G401 (cell line): ENCODE data around the gene DDRGK1. TPM values are rescaled to one million over a fixed set of nuclear protein-coding genes. Genes with fewer than 3 reads are reported as not detected.
"Not testable (repeated sequence)": the region's sequence is repeated elsewhere in the genome, so short reads cannot be mapped to it uniquely, and the experiment has no call there.

ENCODE experiments used
- DNase-seq: peaks from one replicate; pipeline ENCODE4 v3.0.0-alpha.2; 2015; ENCODE audit warnings: low spot score
- in situ Hi-C: cut with HindIII; loops from 2 replicates; pipeline ENCODE4 v1.10.0; 2016; ENCODE audit warnings: low sequenced_read_pairs, mixed read lengths
- total RNA-seq: library from RNA; depleted of rRNA; stranded (reverse); fragments of >200 nt; shearing (Covaris generic); gene quantifications from 2 replicates; pipeline ENCODE4 v1.2.3, GENCODE V29; 2014

Gene DDRGK1
- total RNA-seq, 1 experiment from 2014 or later = 23.9 TPM

DNA sequence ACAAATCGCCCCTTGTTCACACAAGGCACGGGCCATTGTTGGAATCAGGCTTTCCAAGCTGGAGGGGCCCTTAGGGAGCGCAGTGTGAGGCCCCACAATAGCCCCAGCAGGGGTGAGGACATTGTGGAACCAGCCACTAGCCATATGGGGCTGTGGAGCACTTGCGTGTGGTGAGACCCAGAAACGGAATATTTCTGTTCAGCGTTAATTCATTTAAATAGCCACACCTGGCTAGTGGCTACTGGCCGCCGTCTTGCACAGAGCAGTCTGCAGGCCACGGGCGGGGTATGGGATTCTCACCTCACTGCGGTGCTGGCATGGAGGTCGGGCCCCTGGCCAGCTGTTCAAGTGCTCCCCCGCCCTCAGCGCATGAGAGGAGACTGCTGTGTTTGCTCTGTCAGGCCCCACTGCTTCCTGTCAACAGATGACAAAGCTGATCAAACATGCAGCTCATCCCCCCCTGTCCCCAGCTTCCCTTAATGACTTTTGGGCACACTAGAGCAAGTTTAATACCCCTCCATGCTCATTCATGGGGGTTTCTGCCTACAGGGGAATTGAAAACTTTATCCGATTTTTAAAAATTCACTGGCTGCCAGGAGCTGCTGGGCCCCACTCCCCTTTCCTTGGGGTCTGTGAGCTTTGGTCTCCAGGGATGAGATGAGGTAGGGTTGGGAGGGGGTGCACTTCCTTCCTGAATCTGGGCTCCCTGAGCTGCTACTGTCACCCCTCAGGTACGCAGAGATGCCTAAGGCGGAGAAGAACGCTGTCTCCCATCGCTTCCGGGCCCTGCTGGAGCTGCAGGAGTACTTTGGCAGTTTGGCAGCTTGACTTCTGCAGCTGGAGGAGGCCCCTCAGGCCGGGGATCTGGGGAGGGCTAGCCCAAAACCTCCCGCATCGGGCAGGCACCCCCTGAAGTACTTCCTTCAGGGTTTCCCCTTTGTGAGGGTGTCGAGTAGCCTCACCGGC is 18.4 kb upstream of the DDRGK1 start:
- DNase-seq = no peak
- in situ Hi-C loops = no loop called here

DNA sequence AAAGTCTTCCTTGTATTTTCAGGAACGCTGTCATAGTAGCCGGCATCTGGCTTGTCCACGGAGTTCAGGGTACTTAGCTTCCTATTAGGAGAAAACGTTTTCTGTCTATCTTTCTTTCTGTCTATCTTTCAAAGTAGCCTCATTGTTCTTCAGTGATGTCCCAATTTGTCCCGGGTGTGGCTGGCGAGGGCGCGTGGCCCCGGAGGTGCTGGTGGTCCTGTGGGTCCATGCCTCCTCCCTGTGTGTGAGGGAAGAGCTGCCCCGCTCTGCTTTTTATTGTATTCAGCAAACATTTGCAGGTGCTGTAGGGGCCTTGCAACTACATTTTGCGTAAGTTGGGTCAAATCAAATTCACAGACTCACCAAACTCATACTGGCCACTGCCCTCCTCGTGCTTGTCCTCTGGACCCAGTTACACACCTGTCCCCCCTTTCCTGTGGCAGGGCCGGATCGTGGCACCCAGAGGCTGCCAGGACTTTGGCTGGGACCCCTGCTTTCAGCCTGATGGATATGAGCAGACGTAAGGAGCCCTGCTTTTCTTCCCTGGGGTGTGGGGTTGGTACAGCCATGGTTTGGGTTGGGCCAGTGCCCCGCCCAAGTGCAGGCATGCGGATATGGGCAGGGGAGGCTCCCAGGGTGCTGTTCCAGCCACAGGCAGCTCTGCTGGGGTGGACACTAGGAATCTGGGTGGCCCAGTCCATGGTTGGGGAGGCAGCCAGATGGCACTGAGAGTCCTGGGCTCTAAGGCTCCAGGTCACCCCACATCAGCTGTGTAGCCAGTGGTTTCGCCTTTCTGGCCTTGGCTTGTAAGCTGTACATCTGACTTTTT is 17.1 kb upstream of the DDRGK1 start:
- DNase-seq = no peak
- in situ Hi-C loops = no loop called here

DNA sequence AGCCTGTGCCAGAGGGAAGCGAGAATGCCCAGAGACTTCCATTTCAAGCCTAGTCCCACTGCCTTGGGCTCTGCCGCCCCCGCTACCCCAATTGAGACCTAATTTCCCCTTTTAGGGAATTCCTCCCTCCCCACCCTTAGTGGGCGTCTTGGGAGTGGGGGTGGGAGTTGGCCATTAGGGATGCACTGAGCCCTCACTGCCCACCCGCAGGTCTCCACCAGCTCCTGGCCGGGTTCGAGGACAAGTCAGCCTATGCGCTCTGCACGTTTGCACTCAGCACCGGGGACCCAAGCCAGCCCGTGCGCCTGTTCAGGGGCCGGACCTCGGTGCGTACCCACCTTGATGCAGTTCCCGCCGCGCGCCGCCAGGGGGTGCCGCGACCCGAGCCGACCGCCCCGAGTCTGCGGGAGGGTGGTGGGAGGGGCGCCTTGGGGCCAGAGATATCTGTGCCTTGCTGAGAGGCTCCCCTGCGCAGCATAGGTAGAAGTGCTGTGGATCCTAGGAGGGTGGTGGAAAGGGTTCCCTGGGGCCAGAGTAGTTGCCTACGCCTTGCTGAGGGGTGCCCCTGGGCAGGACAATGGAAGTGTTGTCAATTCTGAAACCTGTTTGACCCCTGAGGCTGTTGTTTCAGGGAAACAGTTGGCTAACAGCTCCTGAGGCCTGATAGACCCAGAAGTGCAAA is 14.0 kb upstream of the DDRGK1 start:
- in situ Hi-C loops = no loop called here
- DNase-seq = peak; percentile 47

DNA sequence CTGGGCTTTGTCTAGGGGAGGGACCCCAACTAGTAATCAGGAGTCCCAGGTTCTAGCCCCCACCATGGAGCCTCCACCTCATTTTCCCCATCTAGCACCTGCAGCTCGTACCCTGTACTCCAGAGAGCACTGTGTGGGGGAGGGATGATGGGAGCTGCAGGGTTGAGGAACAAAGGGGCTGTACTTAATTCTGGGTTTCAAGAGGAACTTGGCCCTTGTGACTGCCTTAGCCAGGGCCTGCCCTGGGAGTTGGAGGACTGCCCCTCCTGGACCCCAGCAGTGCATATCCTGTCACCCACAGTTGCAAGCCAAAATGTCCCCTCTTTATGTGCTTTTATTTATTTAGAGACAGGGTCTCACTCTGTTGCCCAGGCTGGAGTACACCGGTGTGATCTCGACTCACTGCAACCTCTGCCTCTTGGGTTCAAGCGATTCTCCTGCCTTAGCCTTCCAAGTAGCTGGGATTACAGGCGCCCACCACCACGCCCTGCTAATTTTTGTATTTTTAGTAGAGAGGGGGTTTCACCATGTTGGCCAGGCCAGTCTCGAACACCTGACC is 11.0 kb upstream of the DDRGK1 start:
- DNase-seq, in situ Hi-C loops: not testable (repeated sequence)

DNA sequence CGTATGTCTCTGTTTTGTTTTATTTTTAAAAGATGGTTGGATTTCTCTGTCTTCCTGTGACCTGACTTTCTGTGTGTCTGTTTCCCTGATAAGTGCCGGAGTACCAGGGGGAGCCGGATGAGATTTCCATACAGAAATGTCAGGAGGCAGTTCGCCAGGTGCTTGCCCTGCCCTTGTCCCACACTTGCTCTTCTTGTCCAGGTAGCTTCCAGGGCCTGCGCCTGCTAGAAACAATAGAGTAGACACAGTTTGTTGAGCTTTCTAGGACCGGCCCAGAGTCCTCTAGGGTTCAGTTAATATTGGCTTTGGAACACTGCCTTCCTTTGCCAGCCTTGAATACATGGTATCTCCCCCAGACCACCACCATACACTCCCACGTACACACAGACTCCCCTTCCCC is 8.7 kb upstream of the DDRGK1 start:
- in situ Hi-C loops = no loop called here
- no peak for DNase-seq

DNA sequence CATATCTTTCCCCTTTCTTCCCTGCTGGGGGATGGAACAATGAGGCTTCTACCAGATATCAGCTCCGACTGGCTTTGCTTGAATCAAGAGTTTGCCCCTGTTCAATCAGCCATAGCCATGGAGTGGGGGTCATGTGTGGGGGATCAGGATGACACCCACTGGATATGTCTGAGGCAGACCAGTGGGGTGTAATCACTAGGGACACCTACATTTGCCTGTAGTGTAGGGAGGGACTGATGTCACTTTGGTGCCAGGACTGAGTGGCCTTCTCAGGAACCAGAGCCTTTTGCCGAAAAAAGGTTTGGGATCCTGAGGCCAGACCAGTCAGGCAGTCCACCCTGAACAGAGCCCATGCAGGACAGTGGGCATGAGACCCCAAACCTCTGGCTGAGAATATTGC is 5.9 kb upstream of the DDRGK1 start:
- in situ Hi-C loops = no loop called here
- DNase-seq = no peak

DNA sequence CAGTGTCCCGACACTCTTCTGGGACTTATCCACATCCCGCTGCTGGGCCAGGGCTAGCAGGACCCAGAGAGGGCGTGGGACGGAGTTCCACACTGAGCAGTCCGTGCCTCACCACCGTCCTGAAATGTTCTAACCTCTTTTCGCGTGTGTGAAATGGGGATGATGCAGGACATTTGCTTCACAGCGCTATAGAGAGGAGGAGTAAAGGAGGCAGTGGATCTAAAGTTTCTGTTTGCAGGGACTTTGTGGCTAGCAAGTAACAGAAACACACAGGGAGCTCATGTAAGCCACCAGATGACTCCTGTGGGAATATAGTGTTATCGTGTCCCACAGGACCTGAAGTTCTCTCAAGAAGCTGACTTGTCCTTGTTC is 5.5 kb upstream of the DDRGK1 start:
- in situ Hi-C loops = no loop called here
- DNase-seq = peak; percentile 15

DNA sequence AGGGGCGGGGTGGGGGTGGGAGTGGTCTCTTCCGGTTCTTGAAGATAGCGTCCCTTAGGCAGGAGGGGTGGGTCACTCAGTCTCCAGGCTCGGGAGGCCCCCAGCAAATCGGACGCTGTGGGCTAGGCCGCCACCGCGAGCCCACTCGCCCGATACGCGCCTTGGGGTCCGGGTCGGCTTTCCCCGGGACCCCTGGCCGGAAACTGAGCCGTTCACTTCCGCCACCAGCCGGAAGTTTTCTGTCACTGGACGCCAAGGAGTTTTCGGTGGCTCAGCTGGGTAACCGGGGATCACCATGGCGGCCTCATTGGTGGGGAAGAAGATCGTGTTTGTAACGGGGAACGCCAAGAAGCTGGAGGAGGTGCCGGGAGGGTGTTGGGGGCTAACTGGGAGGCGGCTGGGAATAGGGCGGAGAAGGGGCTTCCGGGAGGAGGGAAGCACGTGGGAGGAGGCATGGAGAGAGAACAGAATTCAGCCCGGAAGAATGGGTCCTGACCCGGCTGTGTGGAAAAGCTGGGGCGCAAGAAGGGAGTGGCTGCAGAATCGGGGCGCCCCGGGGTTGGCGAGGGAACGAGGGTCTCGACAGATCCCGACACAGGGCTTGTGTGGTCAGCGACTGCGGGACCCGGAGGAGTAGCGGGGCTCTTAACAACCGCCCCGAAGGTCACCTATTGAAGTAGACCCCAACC is 4.9 kb upstream of the DDRGK1 start, which contains the start of gene ITPA:
ITPA (plus strand) TSS at position 242 of the 689 bp plus-strand sequence; CDS start at position 296, 54 bp downstream.
- in situ Hi-C loops = no loop called here
- peak; percentile 65 for DNase-seq

DNA sequence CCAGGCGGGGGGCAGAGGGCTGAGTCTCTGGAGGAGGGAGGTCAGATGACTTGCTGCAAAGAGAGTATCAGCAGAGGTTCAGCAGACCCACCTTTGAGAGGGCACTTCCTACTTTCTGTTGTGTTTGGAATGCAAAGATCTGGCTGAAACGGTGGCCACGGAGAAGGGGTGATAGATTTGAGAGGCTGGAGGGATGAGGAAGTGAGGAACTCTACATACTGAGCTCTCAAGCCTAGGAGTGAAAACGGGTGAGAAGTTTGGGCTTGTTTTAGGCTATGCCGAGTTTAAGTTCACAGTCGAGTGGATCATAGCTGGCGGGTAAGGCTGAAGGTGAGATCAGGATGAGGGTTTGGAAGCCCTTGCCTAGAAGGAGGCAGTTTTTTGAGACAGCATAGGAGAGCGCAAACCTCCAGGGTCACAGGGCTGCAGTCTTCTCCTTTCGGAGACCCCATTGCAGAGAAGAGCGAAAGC is 4.3 kb upstream of the DDRGK1 start:
- DNase-seq = peak; percentile 38
- in situ Hi-C loops = no loop called here

DNA sequence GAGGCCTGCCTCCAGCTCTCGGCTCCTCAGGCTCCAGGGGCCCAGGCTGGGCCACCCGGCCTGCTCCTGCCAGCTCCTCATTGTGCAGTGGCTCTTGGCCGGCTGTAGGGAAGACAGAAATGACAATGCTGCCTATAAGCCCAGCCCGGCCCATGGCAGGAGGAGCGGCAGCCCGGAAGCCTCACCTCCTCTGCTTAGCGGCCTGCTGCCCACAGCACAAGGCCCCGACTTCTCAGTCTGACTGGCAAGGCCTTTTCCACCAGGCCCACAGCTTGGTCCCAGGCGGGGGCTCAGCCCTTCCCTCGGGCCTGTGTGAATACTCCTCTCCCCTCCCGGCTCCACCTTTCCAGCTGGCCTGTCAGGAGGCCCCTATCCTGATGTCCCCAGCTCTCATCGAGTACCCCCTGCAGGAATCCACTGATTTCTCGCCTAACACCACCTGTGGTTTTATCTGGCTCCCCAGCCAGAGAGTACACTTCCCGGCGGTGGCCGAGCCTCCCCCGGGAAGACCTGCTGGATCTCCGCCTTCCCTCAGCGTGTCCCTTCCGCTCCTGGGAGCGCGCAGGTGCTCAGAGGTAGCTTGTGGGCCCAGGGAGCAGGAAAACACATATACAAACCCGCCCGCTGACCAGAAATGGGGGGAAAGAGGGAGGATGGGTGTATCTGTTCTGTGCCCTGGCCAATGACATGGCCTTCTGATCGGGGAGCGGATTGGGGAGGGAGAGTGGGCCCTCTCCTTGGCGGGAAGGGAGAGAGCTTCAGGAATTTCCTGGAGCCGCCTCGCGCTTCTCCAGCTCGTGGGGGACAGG is 963 bp downstream of the DDRGK1 start:
- peak; percentile 62 for DNase-seq
- in situ Hi-C loops = no loop called here

DNA sequence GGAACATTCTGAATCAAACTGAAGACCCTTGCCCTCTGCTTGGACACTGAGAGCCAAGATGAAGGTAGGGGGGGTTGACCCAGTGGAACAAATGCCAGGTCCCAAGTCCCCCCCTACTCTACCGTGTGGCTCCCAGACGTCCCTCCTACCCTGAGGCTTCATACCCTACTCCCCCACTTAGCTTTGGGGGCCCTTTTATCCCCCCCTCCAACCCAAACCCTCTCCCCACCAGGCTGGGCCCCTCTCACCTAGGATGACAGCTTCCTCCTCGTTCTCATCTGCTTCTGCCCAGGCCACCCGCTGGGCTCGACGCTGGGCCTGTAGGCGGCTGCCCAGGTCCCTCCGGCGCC is 1.5 kb downstream of the DDRGK1 start:
- in situ Hi-C loops = no loop called here
- no peak for DNase-seq

DNA sequence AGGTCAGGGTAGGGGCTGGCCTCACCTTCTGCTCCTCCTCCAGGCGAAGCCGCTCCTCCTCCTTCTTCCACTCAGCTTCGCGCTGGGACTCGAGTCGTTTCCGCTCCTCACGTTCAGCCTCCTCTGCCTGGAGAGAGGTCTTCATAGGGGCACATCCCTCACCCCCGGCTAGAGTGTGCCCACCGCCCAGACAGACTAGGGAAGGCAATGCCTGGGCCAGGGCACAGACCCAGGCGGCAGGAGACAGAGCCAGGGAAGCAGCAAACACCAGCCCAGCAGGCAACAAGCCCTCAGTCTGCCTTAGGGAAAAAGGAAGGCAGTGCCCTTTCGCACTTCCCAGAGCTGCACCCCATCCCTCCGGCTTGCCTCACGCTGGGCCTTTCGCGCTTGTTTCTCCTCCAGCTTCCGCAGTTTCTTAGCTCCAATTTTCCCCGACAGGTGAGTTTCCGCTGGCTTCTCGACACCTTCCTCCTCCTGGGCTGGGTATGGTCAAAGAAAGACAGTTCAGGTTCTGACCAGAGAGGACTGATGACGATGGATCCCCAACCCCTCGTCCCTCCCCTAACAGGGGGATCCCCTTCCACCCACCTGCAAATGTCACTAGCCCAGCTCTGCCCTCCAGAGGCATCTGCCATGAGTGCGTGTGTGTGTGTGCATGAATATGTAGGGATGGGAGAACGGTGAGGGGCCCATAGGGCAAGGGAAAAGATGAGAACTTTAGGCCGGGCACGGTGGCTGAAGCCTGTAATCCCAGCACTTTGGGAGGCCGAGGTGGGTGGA is 4.3 kb downstream of the DDRGK1 start:
- in situ Hi-C loops = no loop called here
- DNase-seq = no peak

DNA sequence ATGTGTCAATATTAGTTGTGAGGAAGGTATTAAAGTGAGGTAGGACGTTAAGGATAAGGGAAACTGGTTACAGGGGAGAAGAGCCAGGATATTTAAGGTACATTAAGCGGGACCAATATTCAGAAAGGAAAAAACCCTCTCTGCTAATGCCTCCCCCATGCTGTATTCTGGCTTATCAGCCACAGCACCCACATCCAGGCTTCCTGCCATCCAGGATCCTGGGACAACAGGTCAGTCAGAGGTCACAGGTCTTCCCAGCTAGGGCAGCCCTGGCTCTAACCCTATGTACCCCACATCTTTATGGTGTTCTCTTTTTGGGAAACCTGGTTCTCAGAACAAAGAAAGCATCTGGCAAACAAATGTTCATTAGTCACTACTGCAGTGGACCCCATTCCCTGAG is 5.3 kb downstream of the DDRGK1 start:
- no peak for DNase-seq
- in situ Hi-C loops = no loop called here

DNA sequence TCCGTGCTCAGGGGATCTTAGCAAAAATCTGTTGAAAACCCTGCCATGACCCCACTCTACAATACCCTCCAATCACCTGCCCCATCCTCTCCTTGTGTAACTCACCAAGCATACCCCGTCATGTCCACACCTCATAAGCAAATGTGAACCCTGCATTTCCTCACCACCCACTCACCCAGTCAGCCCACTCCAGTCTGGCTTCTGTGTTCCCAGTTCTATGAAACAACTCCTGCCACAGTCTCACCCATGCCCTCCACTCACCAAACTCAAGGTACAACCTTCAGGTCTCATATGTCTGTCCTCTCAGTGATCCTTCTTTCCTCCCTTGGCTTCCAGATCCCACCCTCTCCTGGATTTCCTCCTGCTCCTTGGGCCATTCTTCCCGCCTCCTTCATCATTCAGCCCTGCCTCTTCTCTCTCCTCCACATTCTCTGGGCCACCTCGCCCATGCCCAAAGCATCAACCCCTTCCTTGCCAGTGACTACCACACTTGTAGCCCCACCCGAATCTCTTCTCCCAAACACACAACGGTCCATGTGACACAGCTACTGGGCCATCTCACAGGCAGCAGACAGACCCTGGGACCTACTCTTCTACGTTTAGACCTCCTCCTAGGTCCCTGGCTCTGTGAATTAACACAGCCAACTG is 8.8 kb downstream of the DDRGK1 start:
- no peak for DNase-seq
- in situ Hi-C loops = no loop called here

DNA sequence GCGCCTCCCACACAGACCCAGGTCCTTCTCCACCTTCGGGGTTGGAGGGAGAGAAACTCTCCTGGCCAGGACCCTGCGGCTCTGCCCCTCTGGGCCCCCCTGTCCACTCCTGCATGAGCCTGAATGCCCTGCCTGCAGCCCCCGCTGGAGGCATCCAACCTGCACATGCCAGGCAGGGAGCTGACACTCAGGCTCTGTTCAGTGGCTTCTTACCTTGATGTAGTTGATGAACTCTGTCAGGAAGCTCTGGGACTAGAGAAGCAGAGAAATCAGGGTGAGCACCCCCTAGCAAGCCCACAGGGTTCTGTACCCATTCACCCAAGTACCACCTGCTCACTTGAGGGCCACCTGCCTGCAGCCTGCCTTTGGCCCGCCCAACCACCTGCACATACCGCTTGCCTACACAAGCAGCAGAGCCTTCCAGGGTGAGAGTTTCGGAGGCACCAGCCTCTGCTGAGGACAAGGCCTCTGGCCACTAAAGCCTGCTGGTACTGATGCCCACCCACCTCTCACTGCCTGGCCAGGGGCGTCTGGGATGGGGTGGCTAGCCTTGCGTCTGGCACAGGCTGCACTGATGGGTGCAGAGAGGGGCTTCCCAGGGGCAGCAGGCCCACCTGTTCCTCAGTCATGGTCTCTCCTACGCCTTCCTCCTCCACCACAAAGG is 9.7 kb downstream of the DDRGK1 start:
- no peak for DNase-seq
- in situ Hi-C loops = no loop called here
